ENCODE data around the gene ZSCAN5B. TPM values are rescaled to one million over a fixed set of nuclear protein-coding genes. Genes with fewer than 3 reads are reported as not detected.

The ZSCAN5B gene
- total and polyA plus RNA-seq, 2 of the 8 experiments (the other 6 are each of a cell fraction or from before 2014, with no cell fraction given): not detected

- ChIA-PET POLR2A (ENCODE audit: partially characterized antibody) (no interaction called here), CTCF (ENCODE audit: partially characterized antibody) (interaction anchor here (0.8 to 4.9 kb wide), 17 partner anchors 9 to 157 kb away, joined by 3 to 31 read pairs (median 4); no protein-coding TSS in a partner anchor)
- Histone ChIP-seq H4K8ac (ENCODE audit: extremely low read depth, insufficient read depth, low read length) (no peak overlapping the region), H2BK12ac (ENCODE audit: low read depth, low read length) (no peak overlapping the region), H3K4ac (replicated peaks; ENCODE audit: insufficient read length, low read depth, low read length) (no peak overlapping the region), H3K23me2 (ENCODE audit: low read depth, low read length) (0 out of 2 replicates have a peak, but pooled peaks cover 2% of the 10 kb centered on the region), H3K27ac (ENCODE audit: low read depth, low read length) (no peak overlapping the region), H2BK120ac (replicated peaks; ENCODE audit: low read depth, low read length) (no peak overlapping the region), H2AFZ (ENCODE audit: low read length) (no peak overlapping the region), H3K14ac (ENCODE audit: insufficient read length) (no peak overlapping the region), H2BK5ac (ENCODE audit: low read depth, low read length) (no peak overlapping the region), H3K9ac (replicated peaks in 1 of 4; ENCODE audit: extremely low read depth in 1 of 4, low read depth in 3 of 4, low read length in 3 of 4) (no peak overlapping the region), H3K18ac (ENCODE audit: extremely low read depth, low read length) (no peak overlapping the region), H3K4me3 (ENCODE audit: extremely low read depth in 1 of 4, insufficient read depth in 2 of 4, low read depth in 3 of 4, low read length in 4 of 4) (no peak overlapping the region), H3K56ac (replicated peaks; ENCODE audit: insufficient read length, low read depth, low read length) (no peak overlapping the region), H3K4me1 (replicated peaks in 1 of 4; ENCODE audit: control insufficient read depth in 3 of 4, insufficient read depth in 4 of 4, low read length in 3 of 4) (no peaks in the 10 kb centered on the region), H4K5ac (ENCODE audit: insufficient read length, low read depth, low read length) (no peak overlapping the region), H4K91ac (replicated peaks; ENCODE audit: insufficient read length, low read length) (no peak overlapping the region), H2BK15ac (ENCODE audit: low read length) (no peak overlapping the region), H3K79me1 (ENCODE audit: low read depth, low read length) (no peaks in the 10 kb centered on the region), H3K9me3 (ENCODE audit: insufficient read depth in 2 of 2, low read depth in 1 of 2, low read length in 1 of 2) (no peaks in the 10 kb centered on the region), H2AK5ac (ENCODE audit: low read depth, low read length) (no peak overlapping the region), H3K79me2 (ENCODE audit: control insufficient read depth in 1 of 2, insufficient read depth in 2 of 2, low read length in 2 of 2) (no peaks in the 10 kb centered on the region), H3K23ac (ENCODE audit: insufficient read length) (no peak overlapping the region), H3K36me3 (ENCODE audit: control insufficient read depth in 2 of 4, insufficient read depth in 4 of 4, low read length in 3 of 4) (no peaks in the 10 kb centered on the region), H4K20me1 (replicated peaks in 1 of 2; ENCODE audit: control insufficient read depth in 1 of 2, insufficient read depth in 2 of 2, low read length in 2 of 2) (peaks cover 0 to 2% of the 10 kb centered on the region in 2 experiments), H3K4me2 (ENCODE audit: insufficient read depth in 1 of 2, low read depth in 2 of 2, low read length in 2 of 2) (no peak overlapping the region), H3K27me3 (replicated peaks in 1 of 4; ENCODE audit: control insufficient read depth in 3 of 4, extremely low read depth in 1 of 4, insufficient read depth in 3 of 4, low read length in 3 of 4) (no peaks in the 10 kb centered on the region), H2BK20ac (ENCODE audit: low read length) (no peak overlapping the region)
- no peak for FAIRE-seq
- TF ChIP-seq ASH2L (IDR thresholded peaks at IDR 0.05; ENCODE audit: low read length): no peak
- TF ChIP-seq SIX5 (IDR thresholded peaks at IDR 0.05; ENCODE audit: low read depth, low read length): no peak
- no peak for TF ChIP-seq BCL11A (IDR thresholded peaks at IDR 0.05; ENCODE audit: low read depth in 2 of 2, low read length in 2 of 2)
- no peak for TF ChIP-seq POU5F1 (IDR thresholded peaks at IDR 0.05; ENCODE audit: low read depth, low read length)
- TF ChIP-seq SIN3A (conservative IDR thresholded peaks at IDR 0.05 in 1 of 2, IDR thresholded peaks at IDR 0.05 in 1 of 2; ENCODE audit: low read depth in 1 of 2, low read length in 2 of 2): no peak
- no peak for TF ChIP-seq E2F6 (IDR thresholded peaks at IDR 0.05)
- TF ChIP-seq POLR2AphosphoS5 (IDR thresholded peaks at IDR 0.05; ENCODE audit: low read depth, low read length): no peak
- TF ChIP-seq GTF2F1 (IDR thresholded peaks at IDR 0.05; ENCODE audit: borderline replicate concordance, low read depth, low read length): no peak
- no peak for TF ChIP-seq KDM4A (IDR thresholded peaks at IDR 0.05; ENCODE audit: low read depth, low read length, severe bottlenecking)
- TF ChIP-seq TCF12 (IDR thresholded peaks at IDR 0.05; ENCODE audit: low read depth, low read length): no peak
- no peak for TF ChIP-seq TBP (IDR thresholded peaks at IDR 0.05; ENCODE audit: low read depth, low read length)
- DNase-seq (ENCODE audit: low read depth in 1 of 2, low spot score in 2 of 2): no peak
- WGBS, 2 experiments (ENCODE audit: extremely low coverage in 1 of 2, insufficient coverage in 1 of 2, insufficient read length in 1 of 2, insufficient replicate concordance in 2 of 2, low coverage in 1 of 2, low lambda C conversion rate in 2 of 2, missing lambda C conversion rate in 1 of 2): 86% methylated on average over 9 of the region's 9 CpGs; no CpG with 5 or more reads in 1 of the 2 experiments
Measured at GRCh38 chr19:56223481-56223880, 25.9 kb upstream of the ZSCAN5B start.

Measured in H1 (cell line).